HG02763 (cell line): ENCODE data around the gene CXCR1.
"Not testable (repeated sequence)": the region's sequence is repeated elsewhere in the genome, so short reads cannot be mapped to it uniquely, and the experiment has no call there.

Experiments
- ATAC-seq: cut with Tn5 transposase; IDR thresholded peaks from one replicate; pipeline ENCODE4 v1.9.1; 2021; ENCODE audit warnings: mild to moderate bottlenecking, moderate library complexity; ENCODE audit not compliant: unreplicated experiment

The CXCR1 gene

GRCh38 chr2:218162814-218163213 lies 3.9 kb downstream of the CXCR1 start:
- no peak for ATAC-seq

DNA sequence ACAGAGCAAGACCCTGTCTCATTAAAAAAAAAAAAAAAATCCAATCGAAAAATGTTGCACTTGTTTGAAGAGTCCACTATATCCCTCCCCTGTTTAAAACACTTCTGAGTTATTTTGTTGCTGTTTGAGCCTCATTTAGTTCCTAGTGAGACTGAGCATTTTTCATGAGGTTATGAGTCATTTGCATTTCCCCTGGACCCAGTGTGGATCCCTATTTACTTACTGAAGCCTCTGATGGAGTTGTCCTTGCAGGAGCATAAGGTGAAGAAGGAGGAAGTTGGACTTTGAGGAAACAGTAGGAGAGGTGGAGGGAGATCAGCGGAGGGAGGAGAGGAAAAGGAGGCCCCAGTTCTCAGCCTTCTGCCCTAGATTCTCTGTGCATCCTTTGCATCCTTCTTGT lies 5.1 kb downstream of the CXCR1 start:
- no peak for ATAC-seq

GRCh38 chr2:218155953-218156479 lies 10.7 kb downstream of the CXCR1 start:
- ATAC-seq = no peak

DNA sequence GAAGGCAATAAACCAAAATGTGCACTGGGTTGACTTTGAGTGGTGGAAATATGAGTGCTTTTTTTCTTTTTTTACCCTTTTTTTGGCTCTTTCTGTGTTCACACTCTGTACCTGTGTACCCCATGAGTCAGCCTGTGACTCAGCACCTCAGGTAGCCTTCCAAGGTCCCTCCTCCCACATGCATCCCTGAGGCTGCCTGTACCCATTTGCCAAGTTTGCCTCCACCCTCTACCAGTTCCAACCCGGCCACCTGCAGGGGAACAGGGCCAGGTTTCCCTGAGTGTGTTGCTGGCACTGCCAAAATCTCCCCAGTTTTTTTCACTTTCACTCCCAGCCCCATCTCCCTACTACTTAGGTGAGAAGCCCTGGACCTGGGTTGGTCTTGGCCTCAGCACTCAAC lies 14.0 kb downstream of the CXCR1 start:
- no peak for ATAC-seq

- ATAC-seq = no peak
Measured at GRCh38 chr2:218152172-218152571, 14.6 kb downstream of the CXCR1 start.

DNA sequence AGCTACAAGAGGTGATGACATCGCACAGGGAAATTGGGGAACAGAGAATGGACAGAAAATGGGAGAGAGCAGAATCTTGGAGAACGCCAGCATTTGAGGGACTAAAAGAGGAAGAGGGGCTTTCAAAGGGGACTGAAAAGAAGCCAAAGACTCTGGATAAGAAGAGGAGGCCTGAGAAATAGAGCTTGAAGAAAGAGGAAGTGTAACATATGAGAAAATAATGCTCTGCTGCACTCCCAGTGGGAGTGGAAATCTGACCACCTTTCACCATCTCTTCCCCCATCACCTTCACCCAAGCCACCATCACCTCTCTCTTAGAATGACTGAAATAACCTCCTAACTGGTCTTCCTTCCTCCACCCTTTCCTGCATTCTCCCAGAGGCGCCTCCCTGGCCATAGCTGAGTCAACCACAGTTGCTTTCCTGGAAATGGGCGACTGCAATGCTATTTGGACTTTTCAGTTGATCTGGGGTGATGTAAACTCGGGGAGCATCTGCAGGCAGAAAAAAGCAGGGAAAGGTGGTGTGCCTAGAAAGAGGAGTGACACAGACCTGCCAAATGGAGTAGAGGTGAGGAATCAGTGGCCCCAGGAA lies 16.8 kb downstream of the CXCR1 start:
- ATAC-seq = no peak

DNA sequence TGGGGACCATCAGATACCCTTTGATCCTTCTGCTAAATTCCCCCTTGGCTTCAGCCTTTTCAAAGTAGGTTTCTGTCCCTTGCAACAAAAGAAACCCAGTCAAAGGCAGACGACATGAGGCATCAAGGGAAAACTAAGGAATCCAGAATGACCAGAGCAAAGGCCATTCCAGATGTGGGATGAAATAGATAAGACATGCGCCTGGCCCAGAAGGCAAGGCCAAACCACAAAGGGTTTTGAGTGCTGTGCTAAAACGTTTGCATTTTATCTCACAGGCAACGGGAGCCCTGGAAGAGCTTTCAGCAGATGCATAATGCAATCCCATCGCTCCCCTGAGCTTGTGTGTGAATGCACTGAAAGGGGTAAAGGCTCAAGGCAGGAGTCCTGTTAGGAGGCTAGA lies 17.7 kb downstream of the CXCR1 start:
- no peak for ATAC-seq

DNA sequence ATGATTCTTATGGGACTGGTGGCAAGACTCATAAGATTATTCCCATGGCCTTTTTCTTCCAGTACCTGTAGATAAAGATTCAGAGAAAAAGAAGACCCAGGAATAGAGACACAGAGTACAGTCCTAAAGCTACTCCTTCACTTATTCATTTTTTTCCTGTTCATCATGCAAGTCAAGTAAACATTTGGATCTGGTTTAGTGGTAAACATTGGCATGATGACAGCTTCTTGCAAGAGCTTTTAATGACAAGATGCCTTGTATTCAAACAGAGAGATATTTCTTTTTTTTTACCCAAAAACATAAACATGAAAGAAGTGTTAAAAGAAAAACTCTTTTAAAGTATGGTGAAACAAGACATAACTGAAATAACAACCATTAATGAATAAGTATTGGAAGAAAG lies 20.7 kb downstream of the CXCR1 start:
- no peak for ATAC-seq

- ATAC-seq = no peak
Measured at GRCh38 chr2:218145124-218145523, 21.6 kb downstream of the CXCR1 start.

- ATAC-seq = no peak
Measured at GRCh38 chr2:218138047-218138446, 28.7 kb downstream of the CXCR1 start.

GRCh38 chr2:218137514-218137913 lies 29.2 kb downstream of the CXCR1 start:
- no peak for ATAC-seq

DNA sequence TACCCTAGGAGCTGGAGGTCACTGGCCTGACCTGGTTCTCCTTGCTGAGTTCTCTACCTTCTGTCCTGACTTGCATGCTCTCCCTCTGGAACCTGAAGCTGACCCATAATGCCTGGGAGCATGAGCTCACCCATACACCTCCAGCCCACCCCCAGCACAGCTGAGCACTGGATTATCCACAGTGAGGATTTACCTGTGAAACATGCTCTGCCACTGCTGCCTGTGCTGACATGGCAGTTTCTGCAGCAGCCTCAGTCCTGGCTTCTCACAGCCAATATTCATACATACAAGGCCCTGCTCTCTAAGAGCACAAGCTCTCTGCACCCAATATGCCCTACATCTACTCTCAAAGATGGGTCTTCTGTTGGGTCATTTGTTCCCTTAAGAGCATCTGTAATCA lies 35.9 kb downstream of the CXCR1 start:
- no peak for ATAC-seq

DNA sequence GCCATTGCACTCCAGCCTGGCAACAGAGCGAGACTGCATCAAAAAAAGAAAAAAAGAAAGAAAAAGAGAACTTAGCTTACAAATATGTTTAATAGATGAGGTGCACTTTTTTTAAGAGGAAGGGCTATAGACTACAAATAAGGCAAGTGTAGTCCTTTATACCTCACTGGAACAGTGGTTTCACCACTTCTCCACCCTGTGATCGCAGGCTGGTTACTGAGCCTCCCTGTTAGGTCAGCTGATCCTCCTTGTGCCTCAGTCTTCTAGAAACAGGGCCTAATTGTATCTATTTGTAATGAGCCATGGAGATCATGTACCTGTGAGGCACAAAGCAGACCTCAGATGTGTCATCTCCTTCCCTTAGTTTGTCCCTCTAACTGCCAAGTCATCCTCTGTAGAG lies 36.4 kb downstream of the CXCR1 start:
- no peak for ATAC-seq

- ATAC-seq = no peak
Measured at GRCh38 chr2:218129458-218130135, 37.2 kb downstream of the CXCR1 start.

DNA sequence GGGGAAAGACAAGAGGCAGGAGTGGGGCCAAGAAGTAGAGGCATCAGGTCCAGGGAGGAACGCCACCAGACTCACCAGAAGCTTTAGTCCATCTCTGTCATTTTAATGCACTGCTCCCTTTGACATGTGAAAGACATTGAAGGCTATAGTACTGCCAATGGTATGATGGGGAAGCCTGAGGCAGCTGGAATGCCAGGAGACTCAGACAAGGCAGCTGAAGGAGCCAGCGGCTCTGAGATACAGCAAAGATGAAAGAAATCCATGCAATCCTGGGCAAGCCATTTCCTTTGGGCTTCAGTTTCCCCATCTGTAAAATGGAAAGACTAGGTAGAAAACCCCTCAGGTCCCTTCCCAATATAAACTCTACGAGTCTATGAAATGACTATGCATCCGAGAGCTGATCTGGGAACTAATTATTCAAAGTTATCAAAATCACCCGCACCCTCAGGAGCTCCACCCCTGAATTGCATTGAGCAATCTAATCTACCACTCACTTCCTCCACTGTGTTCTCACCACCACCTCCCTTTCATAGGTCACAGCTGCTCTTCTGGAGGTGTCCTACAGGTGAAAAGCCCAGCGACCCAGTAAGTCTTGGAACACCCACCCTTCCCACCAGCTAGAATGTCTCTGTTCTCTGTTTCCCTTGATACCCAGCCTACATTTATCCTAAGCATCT lies 37.8 kb downstream of the CXCR1 start:
- no peak for ATAC-seq

DNA sequence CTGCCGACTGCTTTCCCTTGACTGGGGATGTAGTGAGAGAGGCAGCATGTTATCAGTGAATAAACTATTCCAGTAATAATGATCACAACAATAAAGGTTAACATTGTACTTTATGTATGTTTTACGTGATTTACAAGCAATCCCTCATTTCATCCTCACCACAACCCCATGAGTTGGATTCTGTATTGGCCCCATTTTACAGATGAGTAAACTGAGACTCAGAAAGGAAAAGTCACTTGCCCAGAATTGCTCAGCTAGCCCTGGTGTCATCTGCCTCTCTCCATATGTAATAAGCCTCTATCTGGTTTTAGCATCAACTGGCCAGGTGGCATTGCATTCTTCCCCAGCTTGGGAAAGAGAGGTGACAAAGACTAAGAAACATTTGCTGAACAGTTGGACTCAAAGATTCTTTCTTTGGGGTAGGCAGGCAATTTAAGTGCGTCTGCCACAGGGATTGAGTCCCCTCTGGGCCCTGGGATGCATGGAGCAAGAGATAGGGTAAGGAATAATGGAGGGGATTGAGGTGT lies 38.8 kb downstream of the CXCR1 start:
- ATAC-seq = no peak

GRCh38 chr2:218125626-218126080 lies 41.1 kb downstream of the CXCR1 start, which contains the start of gene CXCR2:
Gene CXCR2 (plus strand): TSS chr2:218126028. CDS start chr2:218134802, 8,774 bp downstream.
- ATAC-seq = no peak

- ATAC-seq = no peak
Measured at GRCh38 chr2:218125095-218125494, 41.7 kb downstream of the CXCR1 start.

- no peak for ATAC-seq
Measured at GRCh38 chr2:218123986-218124385, 42.8 kb downstream of the CXCR1 start.

DNA sequence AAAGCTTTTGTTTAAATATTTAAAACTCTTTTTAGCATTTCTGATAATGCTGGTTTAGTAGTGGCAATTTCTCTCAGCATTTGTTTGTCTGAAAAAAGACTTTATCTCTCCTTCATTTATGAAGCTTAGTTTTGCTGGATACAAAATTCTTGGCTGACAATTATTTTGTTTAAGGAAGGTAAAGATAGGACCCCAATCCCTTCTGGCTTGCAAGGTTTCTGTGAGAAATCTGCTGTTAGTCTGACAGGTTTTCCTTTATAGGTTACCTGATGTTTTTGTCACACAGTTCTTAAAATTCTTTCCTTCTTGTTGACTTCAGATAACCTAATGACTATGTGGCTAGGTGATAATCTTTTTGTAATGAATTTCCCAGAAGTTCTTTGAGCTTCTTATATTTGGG lies 44.5 kb downstream of the CXCR1 start:
- ATAC-seq = not testable (repeated sequence)

DNA sequence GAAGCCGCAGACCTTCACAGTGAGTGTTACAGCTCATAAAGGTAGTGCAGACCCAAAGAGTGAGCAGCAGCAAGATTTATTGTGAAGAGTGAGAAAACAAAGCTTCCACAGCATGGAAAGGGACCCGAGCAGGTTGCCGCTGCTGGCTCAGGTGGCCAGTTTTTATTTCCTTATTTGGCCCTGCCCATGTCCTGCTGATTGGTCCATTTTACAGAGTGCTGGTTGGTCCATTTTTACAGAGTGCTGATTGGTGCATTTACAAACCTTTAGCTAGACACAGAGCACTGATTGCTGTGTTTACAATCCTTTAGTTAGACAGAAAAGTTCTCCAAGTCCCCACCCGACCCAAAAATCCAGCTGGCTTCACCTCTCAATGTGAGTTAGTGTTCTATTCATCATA lies 45.0 kb downstream of the CXCR1 start:
- not testable (repeated sequence) for ATAC-seq
